GM21360 (cell line): Measurements from ENCODE around the gene PTPRT.

Source experiments
- ATAC-seq: cut with Tn5 transposase; IDR thresholded peaks from one replicate; pipeline ENCODE4 v1.9.1; 2021; ENCODE audit warnings: mild to moderate bottlenecking, moderate library complexity; ENCODE audit not compliant: unreplicated experiment

Gene PTPRT

DNA sequence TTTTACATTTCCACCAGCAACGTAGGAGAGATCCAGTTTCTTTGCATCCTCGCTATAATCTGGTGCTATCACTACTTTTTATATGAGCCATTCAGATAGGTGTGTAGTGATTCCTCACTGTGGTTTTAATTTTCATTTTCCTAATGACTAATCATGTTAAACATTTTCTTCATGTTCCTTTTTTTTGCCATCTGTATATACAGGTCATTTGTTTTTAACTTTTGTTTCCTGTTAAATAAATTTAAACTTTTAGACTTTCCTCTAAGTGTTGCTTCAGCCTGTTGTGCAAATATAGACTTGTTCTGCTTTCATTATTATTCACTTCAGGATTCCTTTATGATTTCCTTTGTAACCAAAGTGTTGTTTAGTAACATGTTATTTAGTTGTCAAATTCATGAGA, 697.4 kb downstream of the PTPRT start:
- ATAC-seq = no peak

DNA sequence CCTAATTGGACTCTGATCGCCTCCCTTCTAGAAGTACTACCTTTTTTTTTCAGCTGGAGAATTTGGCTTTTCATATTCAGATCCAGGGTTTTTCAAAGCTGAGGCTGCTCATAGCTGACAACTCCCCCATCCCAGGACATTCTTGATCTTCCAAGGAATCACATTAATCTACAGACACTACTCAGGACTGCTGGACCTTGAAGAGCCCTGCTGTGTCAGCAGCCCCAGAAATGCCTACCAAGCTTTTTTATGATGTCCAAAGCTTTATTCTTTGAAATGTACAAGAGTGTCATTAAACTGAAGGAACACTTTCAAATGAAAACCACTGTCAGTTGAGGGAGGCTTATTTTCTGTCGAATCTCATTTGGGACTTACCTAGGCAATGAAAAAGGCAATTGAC, 704.1 kb downstream of the PTPRT start:
- no peak for ATAC-seq

DNA sequence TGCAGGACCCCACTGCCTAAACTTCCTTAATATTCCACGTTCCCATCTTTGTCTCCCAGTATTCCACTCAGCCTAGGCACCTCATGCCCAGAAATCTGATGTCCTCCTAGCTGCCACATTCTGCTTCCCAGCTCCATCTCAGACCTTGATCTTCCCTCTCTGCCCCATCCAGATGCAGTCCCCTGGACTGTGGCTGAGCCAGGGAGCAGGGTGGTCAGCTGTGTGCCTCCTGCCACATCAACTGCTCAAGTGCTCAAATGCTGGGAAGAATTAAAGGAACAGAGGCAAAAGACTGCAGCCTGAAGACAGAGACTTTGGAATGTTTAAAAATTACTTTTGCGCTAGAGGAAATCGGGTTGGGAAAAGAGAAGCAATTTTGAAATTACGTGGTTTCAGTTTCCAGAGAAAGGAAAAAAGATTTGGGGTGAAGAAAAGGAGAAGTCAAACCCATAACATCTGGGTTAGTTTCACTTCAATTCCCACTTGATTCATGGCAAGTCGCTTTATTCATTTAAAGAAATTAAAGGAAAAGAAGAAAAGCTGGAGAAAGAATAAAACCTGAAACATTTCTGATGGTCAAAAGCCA, 704.8 kb downstream of the PTPRT start:
- ATAC-seq = no peak

DNA sequence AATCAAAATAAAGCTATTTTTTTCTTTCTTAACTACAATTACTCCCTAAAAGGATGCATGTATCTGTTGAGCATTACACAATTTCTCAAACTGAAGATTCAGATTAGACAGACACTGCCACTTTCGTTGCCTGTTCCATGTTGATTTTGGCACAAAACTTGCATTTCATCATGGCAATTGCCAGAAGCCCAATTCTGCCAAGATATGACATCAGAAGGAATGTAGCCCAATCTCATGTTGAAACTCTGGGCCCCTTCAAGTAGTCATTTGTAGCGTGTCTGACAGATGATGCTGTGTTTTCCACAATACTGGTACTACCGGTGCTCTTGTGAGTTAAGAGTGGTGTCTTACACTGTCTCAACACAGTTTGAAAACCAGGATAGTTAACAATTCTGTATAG, 705.4 kb downstream of the PTPRT start:
- no peak for ATAC-seq

DNA sequence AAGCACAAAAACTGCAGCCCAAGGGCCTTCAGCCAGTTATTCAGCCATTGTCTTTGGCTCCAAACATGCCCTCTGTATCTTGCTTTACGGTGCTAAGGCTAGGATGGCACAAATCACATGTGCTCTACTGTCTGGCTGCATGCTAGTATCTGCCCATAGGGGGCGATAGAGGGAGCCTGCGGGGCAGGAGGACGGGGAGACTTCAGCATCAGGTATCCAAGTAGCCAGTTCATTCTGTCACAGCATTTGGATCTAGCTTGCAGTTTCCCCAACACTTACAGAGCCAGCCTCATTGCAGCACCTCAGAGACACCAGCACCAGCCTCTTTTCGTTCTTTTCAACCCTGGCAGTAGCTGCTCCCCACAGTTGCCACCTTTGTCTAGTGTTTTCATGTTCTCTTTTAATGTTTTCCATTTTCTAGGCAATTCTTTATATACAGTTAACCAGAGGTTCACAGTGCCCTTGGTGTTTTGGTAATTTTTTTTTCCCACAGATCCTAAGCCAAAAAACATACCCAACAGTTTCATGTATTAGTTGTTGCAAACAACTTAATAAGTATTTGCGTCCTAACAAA, 705.9 kb downstream of the PTPRT start:
- no peak for ATAC-seq

DNA sequence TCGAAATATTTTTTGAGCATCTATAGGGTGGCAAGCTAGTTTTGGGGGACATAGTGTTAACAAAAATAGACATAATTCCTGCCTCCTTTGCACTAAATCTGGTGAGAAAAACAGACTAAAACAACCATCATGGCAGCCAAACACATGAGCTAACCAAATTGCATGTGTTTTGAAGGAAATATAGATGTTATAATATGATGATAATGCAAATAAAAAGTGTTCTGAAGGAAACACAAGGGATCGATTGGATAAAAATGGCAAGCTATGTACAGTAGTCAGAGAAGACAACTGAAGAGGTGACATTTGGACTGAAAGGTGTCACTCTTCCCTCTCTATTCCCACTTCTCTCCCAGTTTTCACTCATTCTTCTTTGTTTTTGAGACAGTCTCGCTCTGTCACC, 706.9 kb downstream of the PTPRT start:
- ATAC-seq = no peak

DNA sequence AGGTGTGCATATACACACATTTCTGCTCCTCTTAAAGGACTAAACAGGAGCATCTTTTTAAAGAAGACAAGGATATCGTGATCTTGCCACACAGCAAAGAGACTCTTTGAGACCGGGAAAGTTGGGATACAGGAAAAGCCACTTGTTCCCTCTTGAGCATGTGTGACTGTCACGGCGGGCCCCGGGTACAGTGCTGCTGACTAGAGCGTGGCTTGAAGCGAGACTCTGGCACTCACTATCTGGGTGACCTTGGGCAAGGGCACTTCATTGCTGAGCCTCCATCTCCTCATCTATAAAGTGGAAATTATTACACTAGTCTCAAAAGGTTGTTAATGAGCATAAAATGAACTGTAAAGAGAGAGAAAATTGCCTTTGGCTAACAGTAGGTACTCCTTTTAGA, 713.9 kb downstream of the PTPRT start:
- no peak for ATAC-seq

DNA sequence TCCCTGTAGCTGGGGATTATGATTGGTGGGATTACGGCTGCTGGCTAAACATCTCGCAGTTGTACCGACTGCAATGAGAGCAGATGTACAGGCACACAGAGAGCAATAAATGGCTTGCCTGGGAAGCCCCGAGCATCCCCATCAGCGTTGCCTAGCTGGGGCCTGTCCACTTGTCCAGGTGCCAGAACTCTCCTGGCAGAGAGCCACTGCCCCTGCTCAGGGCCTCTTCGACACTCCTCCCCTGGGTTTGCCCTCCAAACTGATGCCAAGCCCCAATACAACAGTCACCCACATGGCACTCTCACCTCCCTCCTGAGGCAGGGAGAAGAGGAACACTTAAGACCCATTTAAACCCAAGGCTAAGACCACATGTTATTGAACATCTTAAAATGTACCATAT, 715.1 kb downstream of the PTPRT start:
- ATAC-seq = no peak

DNA sequence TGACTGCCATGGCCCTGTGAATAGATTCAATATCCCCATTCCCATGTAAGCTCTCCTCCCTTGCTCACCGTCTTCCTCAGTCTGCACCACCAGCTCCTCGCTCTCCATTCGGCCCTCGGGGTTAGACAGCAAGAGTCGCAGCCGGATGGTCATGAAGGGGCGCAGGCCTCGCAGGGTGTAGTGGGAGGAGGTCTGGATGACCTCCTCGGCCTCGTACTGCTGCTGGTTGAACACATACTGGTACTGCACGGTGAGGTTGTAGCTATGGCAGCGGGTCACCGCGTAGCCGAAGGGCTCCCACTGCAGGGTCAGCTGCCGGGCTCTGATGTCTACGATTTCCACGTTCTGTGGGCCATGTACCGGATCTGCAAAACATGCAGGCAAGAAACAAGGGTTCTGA, 717.5 kb downstream of the PTPRT start:
- ATAC-seq = no peak

DNA sequence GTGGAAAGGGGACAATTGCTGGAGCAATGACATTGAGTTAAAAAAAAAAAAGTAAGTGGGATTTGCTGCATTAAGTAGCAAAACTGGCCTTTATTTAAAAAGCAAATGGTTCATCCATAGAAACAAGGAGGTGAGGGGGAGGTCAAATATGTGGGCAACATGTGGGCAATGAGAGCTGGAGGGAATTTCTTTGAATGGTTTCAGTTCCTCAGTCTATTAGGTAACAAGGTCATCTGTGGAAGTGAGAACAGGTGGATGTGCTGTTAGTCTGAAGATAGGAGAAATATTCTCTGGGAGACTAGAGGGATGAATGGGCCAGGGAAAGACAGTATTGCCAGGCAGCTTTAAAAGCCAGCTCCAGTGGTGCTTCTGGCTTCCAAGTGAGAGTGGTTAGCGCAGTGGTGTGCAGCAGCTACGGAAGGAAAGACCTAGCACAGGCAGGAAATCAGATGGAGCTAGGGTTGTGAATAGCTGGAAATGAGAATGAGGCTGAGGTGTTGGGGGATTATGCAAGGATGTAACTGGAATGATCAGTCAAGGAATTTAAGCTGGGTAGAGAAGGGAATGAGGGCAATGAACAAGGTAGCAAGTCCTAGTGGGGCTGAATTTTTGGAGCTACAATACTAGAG, 727.6 kb downstream of the PTPRT start:
- ATAC-seq = no peak

DNA sequence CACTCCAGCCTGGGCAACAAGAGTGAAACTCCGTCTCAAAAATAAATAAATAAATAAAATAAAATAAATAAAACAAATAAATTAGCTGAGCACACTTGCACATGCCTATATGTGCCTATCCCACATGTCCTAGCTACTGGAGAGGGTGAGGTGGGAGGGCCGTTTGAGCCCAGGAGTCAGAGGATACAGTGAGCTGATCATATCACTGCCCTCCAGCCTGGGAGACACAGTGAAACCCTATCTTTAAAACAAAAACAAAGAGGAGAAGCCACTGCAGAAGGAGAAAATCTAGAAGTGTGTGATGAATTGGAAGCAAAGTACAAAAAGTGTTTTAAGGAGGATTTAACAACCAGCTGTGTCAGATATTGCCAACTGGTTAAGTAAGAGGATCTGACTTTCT, 728.4 kb downstream of the PTPRT start:
- no peak for ATAC-seq

DNA sequence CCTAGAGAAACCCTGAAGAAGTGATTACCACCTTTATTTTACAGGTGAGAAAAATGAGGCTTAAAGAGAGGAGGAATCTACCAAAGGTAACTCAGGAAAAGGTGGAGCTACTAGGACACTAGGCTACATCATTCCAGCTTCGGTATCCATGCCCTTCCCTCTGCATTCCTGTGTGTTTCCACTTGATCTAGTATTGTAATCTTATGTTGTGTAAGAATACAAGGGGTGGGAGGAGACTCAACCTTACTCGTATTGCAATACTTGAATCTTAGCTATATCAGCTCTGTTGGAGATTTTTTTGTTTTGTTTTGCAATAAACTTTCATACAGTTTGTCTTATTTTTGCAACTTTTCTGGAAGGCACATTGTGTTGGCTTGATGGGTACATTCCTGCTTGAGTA, 742.4 kb downstream of the PTPRT start:
- ATAC-seq = no peak

DNA sequence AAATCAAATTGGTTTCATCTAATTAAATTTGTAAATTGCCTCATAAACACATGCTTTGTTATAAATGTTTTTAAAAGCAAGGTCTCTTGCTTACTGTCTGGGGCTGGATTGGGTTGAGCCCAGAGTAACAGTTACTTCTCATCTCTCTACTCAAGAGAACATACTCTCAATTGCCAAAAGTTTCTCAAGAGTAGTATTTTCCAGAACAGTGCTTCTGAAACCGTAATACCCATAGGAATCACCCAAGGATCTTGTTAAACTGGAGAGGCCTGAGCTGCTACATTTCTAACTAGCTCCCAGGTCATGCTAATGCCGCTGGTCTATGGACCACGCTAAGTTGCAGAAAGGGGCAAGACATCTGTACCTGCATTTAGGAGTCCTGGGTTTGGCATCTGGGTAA, 744.9 kb downstream of the PTPRT start:
- no peak for ATAC-seq

DNA sequence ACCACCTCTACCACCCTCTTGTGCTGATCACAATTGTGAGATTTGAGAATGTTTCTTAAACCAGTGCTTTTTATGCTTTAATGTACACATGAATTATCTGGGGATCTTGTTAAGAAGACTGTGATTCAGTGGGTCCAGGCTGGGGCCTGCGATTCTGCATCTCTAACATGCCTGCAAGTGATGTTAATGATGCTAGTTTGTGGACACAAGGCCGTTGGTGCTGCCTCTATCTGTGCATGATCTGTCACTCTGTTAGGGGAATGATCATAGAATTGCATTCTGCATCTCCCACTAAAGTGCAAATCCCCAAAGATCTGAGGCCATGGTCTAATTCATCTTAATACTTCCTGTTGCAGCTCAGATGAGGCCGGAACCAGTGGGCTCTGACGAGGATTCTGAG, 746.5 kb downstream of the PTPRT start:
- ATAC-seq = no peak

DNA sequence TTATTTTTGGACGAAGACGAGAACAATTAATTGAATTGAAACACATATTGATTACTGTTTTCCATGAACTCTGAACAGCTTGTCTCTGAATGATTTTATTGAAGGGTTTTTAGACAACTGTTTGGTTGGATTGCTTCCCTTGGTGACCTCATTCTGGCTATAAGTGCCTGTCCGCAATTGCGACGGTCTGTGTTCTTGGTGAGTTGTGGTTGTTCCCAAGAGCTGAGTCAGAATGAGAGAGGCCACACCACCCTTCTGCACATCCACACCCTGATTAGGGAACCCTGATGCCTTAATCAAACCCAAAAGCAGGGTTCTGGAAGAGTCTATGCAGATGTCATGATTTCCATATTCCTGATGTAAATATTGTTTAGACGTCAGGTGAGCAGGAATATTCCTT, 747.0 kb downstream of the PTPRT start:
- ATAC-seq = no peak

DNA sequence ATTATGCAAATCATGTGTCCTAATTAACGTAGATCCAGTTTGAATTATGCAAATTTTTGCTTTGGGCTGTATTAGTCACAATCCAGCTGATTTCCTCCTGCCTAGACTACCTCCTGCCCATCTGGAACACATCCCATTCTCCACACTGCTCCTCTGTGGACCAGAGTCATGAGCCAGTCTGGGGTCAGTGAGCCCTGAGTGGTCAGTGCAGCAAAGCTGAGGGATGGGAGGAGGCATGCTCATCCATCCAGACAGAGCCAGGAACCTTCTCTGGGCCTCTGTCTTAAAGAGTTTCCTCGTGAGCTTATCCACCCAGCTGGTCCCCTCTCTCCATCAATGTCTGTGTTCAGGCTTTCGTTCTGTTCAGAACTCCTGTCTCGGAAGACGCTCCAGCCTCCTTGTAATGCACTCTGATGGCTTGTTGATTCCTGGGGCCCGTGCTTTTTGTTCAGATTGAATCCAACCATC, 747.8 kb downstream of the PTPRT start:
- no peak for ATAC-seq

DNA sequence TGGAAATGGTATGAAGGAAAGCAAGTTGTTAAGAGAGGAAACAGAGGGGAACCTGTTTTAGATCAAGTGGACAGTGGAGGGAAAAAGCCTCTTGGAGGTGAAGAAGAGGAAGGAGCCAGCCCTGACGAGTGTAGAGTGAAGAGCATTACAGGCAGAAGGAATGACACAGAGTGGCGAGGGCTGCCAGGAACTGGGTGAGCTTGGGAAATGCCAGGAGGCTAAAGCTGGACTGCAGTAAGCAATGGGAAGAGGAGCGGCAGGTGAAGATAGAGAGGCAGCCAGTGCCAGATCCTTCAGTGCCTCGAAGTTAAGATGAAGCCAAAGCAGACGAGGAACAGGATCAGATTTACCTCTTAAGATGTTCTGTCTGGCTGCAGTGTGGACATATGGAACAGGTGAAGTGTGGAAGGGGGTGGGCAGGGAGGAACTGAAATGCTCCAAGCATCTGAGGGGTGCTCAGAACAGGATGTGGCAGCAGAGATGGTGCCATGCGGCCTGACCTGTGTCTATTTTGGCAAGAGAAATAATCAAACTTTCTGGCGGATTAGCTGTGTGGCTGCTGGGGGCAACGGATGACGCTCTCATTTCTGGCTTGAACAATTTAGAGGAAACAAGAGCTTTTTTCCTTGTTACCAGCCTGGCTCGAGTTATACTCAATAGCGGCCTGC, 748.4 kb downstream of the PTPRT start:
- ATAC-seq = no peak

DNA sequence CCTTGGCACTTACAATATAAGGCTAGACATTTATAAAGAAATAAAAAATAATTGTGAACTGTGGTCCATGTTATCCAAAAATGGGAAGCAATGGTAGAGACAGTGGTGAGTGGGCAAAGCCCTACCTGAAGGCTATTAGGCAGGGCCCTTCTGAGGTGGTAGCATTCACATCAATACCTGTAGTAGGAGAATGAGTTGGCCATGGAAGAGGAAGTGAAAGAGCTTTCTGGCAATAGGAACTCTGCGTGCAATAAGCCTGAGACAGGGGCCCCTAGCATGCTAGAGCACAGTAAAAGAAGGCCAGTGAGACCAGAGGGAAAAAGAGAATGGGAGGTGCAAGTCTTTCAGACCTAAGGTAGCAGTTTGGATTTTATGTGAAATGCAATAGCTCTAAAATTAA, 754.5 kb downstream of the PTPRT start:
- ATAC-seq = peak; percentile 99

DNA sequence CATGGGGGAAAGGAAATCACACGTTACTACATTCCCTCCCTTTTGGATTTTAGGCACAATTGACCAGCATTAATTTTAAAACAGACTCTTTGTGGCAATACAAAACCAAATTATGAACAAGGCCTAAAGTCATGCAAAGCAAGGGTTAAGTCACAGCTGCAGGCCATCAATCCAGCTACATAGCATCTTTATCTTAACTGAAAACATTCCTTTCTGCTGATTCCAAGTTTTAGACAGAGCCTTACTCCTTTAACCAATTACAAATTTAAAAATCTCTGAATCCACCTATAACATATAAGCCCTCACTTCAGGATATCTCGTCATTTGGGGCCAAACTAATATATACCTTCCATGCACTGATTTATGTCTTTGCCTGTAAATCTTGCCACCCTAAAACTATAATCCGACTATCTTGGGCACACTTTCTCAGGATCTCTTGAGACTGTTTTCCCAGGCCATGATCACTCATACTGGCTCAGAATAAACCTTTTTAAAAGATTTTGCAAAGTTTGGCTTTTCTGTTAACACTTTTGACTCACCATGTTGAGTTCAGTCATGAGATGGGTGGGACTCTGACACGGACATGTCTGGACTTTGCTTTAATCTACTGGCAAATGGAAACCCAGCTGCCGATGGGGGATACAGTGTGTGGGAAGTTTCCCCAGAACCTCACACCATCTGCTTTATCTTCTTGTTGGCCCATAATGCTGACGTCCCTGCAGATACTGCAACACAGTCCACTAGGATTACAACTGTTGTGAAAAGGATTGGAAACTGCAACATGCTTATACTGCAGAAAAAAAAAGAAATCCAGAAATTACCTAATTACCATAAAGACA, 757.0 kb downstream of the PTPRT start:
- no peak for ATAC-seq

DNA sequence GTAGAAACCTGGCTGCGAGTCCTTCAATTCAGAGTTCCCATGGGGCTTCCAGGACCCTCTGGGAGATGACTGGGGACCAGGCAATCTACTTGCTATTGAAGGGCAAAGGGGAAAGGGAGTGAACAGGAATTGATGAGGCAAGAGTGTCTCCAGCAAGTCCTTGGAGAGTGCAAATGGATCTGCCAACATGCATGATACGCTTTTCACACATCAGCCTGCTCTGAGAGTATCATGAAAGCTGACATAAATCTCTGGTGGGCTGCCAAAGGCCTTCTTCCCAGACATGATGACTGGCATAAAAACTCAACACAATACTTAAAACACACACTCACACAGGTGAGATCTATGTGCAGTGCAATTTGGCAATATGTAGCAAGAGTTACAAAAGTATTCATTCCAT, 759.1 kb downstream of the PTPRT start:
- no peak for ATAC-seq

DNA sequence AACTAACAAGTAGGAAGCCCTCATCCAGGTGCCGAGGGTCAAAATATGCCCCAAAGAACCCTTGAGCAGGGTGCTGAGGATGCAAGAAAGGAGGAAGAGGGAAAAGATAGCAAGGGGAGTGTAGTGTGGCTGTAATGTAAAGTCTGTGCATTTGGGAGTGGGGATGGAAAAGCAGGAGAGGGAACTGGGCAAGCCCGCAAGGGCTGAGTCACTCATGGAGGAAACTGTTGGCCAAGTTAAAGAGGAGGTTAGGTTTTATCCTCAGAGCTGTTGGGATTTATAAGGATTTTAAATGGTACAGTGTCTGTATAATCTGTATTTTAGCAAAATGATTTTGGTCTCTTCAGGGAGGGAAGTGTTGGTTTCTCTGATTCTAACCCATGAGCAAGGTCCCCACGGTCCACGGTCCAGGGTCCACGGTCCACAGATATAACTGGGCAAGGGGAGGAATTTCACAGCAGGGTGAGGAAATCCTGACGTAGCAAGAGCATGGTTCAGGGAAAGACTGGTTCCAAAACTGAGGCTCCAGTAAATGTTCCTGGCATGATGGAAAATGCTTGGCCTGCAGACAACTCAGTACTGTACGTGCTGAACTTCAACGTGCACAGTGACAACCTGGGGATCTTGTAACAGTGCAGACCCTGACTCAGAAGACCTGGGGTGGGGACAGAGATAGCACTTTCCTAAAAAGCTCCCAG, 759.8 kb downstream of the PTPRT start:
- ATAC-seq = no peak
